Endothelial cell of umbilical vein (primary cell): ENCODE results near the gene FTO.

ENCODE experiments used
- EZH2 ChIP-seq: IDR thresholded peaks from 2 replicates; pipeline ENCODE4 v1.6.1; 2012; ENCODE audit warnings: borderline replicate concordance, low read depth, mild to moderate bottlenecking, moderate library complexity, low read length, inconsistent platforms; ENCODE audit not compliant: severe bottlenecking
- POLR2A ChIP-seq: IDR thresholded peaks from 2 replicates; pipeline ENCODE4 v1.6.1; 2012; ENCODE audit warnings: low read depth, mild to moderate bottlenecking, control low read depth, low read length
- POLR2AphosphoS5 ChIP-seq: IDR thresholded peaks from 2 replicates; pipeline ENCODE4 v1.6.1; 2012; ENCODE audit warnings: low read depth, mild to moderate bottlenecking, control low read depth, low read length, moderate library complexity; ENCODE audit not compliant: insufficient read depth
- TF ChIP-seq, protein P1 (sequence below), 2 donors: IDR thresholded peaks; 1 replicate in 1 of 2; 2 replicates in 1 of 2; pipeline ENCODE4 v1.5.1; 2011; ENCODE audit warnings: low read length in 2 of 2, mild to moderate bottlenecking in 2 of 2, moderate library complexity in 2 of 2, control low read depth in 1 of 2, inconsistent platforms in 1 of 2, low read depth in 1 of 2; ENCODE audit not compliant: insufficient read depth in 1 of 2; ENCODE audit errors: extremely low read depth in 1 of 2

DNA sequence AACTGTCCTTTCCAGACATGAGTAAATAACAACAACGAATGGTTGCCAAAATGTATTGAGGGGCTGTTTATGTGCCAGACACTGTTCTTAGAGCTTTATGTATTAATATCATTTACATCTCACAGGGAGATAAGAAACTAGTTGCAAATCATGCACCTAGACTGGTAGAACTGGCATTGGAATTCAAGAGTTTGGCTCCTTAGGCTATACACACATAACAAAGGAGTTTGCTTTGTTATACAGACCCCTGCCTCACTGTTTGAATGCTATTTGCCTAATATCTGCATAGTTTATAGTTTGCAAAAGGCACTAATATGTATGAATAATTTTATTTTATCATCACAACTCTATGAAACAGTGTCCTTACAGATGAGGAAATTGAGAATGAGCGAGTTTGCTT lies 100.0 kb downstream of the FTO start:
- no peak for TF ChIP-seq POLR2A
- TF ChIP-seq, protein P1, sequence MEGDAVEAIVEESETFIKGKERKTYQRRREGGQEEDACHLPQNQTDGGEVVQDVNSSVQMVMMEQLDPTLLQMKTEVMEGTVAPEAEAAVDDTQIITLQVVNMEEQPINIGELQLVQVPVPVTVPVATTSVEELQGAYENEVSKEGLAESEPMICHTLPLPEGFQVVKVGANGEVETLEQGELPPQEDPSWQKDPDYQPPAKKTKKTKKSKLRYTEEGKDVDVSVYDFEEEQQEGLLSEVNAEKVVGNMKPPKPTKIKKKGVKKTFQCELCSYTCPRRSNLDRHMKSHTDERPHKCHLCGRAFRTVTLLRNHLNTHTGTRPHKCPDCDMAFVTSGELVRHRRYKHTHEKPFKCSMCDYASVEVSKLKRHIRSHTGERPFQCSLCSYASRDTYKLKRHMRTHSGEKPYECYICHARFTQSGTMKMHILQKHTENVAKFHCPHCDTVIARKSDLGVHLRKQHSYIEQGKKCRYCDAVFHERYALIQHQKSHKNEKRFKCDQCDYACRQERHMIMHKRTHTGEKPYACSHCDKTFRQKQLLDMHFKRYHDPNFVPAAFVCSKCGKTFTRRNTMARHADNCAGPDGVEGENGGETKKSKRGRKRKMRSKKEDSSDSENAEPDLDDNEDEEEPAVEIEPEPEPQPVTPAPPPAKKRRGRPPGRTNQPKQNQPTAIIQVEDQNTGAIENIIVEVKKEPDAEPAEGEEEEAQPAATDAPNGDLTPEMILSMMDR (IDR thresholded peaks at IDR 0.05; ENCODE audit: extremely low read depth in 1 of 2, insufficient read depth in 1 of 2, low read depth in 1 of 2, low read length in 2 of 2), result no peak
- no peak for TF ChIP-seq POLR2AphosphoS5
- TF ChIP-seq EZH2, result no peak
